IMR-90 (cell line): ENCODE data around the gene MAGED1. TPM values are rescaled to one million over a fixed set of nuclear protein-coding genes. Genes with fewer than 3 reads are reported as not detected.

Source experiments
- ATAC-seq: fragments of 200-7000 bp; cut with Tn5 transposase; 2 replicates; pipeline ENCODE4 v1.9.1; 2020; ENCODE audit warnings: low read depth, mild to moderate bottlenecking, moderate library complexity
- BruUV-seq: library from RNA; stranded (reverse); fragments of 400-500 nt; replicated peaks from 2 replicates; lab custom pipeline; 2021; lab: Mats Ljungman, UMichigan
- CTCF ChIA-PET: fragments of 300-600 bp; formaldehyde crosslinking; extraction: SDS; loops from one replicate; lab custom pipeline; 2021; ENCODE audit warnings: antibody characterized with exemption; lab: Yijun Ruan, JAX
- POLR2A ChIA-PET: fragments of 300-600 bp; sonication (Branson Sonifier 250); formaldehyde crosslinking; loops from one replicate; lab custom pipeline; 2022; ENCODE audit warnings: antibody characterized with exemption; ENCODE audit not compliant: unreplicated experiment; lab: Charles Lee
- DNase-seq: peaks from one replicate; pipeline ENCODE4 v3.0.0; 2013
- H2AFZ ChIP-seq: replicated peaks from 2 replicates; pipeline ENCODE3; 2013; ENCODE audit warnings: low read length, mild to moderate bottlenecking; ENCODE audit not compliant: poor library complexity
- H2AK5ac ChIP-seq: 2 replicates; pipeline ENCODE4 v1.6.1; 2013; ENCODE audit warnings: low read depth, low read length, inconsistent platforms
- H2AK9ac ChIP-seq: replicated peaks from 2 replicates; pipeline ENCODE3; 2013; ENCODE audit warnings: mild to moderate bottlenecking, low read depth, low read length, moderate library complexity; ENCODE audit not compliant: poor library complexity
- H2BK120ac ChIP-seq: 2 replicates; pipeline ENCODE4 v1.6.1; 2013; ENCODE audit warnings: low read depth, low read length, inconsistent platforms
- H2BK15ac ChIP-seq: 3 replicates; pipeline ENCODE4 v1.6.1; 2013; ENCODE audit warnings: low read depth, low read length, inconsistent platforms
- H2BK20ac ChIP-seq: 2 replicates; pipeline ENCODE4 v1.6.1; 2013; ENCODE audit warnings: low read depth, mild to moderate bottlenecking, inconsistent platforms, low read length, moderate library complexity
- H2BK5ac ChIP-seq: 2 replicates; pipeline ENCODE4 v1.6.1; 2013; ENCODE audit warnings: mild to moderate bottlenecking, low read depth, low read length, inconsistent platforms; ENCODE audit not compliant: poor library complexity, severe bottlenecking
- H3K14ac ChIP-seq: replicated peaks from 2 replicates; pipeline ENCODE4 v1.6.1; 2013; ENCODE audit warnings: low read depth, low read length, inconsistent platforms
- H3K18ac ChIP-seq: 2 replicates; pipeline ENCODE4 v1.6.1; 2013; ENCODE audit warnings: low read depth, low read length, control low read depth
- H3K23ac ChIP-seq: 2 replicates; pipeline ENCODE4 v1.6.1; 2013; ENCODE audit warnings: low read depth, low read length, inconsistent platforms
- H3K27ac ChIP-seq: 2 replicates; pipeline ENCODE4 v1.5.1; 2013; ENCODE audit warnings: mild to moderate bottlenecking, control low read depth, low read length; ENCODE audit not compliant: insufficient read depth
- H3K27me3 ChIP-seq: 2 replicates; pipeline ENCODE4 v1.6.1; 2013; ENCODE audit warnings: low read length; ENCODE audit not compliant: control insufficient read depth, insufficient read depth
- H3K36me3 ChIP-seq: 2 replicates; pipeline ENCODE4 v1.6.1; 2013; ENCODE audit warnings: low read length, mixed read lengths; ENCODE audit not compliant: control insufficient read depth, insufficient read depth
- H3K4ac ChIP-seq: 2 replicates; pipeline ENCODE4 v1.6.1; 2013; ENCODE audit warnings: low read depth, low read length, inconsistent platforms
- H3K4me1 ChIP-seq: 2 replicates; pipeline ENCODE4 v1.6.1; 2013; ENCODE audit warnings: low read length, mixed read lengths; ENCODE audit not compliant: control insufficient read depth, insufficient read depth
- H3K4me2 ChIP-seq: 2 replicates; pipeline ENCODE4 v1.6.1; 2013; ENCODE audit warnings: low read depth, mild to moderate bottlenecking, control low read depth, low read length, moderate library complexity
- H3K4me3 ChIP-seq: 2 replicates; pipeline ENCODE4 v1.5.1; 2013; ENCODE audit warnings: low read depth, mild to moderate bottlenecking, control low read depth, low read length, moderate library complexity; ENCODE audit not compliant: insufficient read depth
- H3K56ac ChIP-seq: 2 replicates; pipeline ENCODE4 v1.6.1; 2013; ENCODE audit warnings: low read length, inconsistent platforms; ENCODE audit not compliant: insufficient read depth; ENCODE audit errors: extremely low read depth
- H3K79me1 ChIP-seq, 2 experiments: 2 replicates each; pipeline ENCODE4 v1.6.1; 2013; ENCODE audit warnings: low read length in 2 of 2, inconsistent platforms in 1 of 2, low read depth in 1 of 2
- H3K9ac ChIP-seq: 2 replicates; pipeline ENCODE4 v1.6.1; 2013; ENCODE audit warnings: low read depth, low read length, control low read depth
- H3K9me1 ChIP-seq: 2 replicates; pipeline ENCODE4 v1.6.1; 2013; ENCODE audit warnings: low read length, inconsistent platforms; ENCODE audit not compliant: insufficient read depth
- H3K9me3 ChIP-seq: 2 replicates; pipeline ENCODE4 v1.6.1; 2013; ENCODE audit warnings: low read length; ENCODE audit not compliant: control insufficient read depth, insufficient read depth
- H4K20me1 ChIP-seq: 2 replicates; pipeline ENCODE4 v1.6.1; 2013; ENCODE audit warnings: low read length, inconsistent platforms; ENCODE audit not compliant: insufficient read depth
- H4K5ac ChIP-seq: 2 replicates; pipeline ENCODE4 v1.6.1; 2013; ENCODE audit warnings: mild to moderate bottlenecking, low read depth, low read length, control low read depth
- H4K8ac ChIP-seq, 2 experiments: 2 replicates each; pipeline ENCODE4 v1.6.1; 2013; ENCODE audit warnings: low read depth in 2 of 2, low read length in 2 of 2, control low read depth in 1 of 2, inconsistent platforms in 1 of 2
- H4K91ac ChIP-seq: 2 replicates; pipeline ENCODE4 v1.6.1; 2013; ENCODE audit warnings: low read depth, low read length, inconsistent platforms; ENCODE audit not compliant: insufficient read depth
- MAZ ChIP-seq: IDR thresholded peaks from 2 replicates; pipeline ENCODE4 v1.6.1; 2012; ENCODE audit warnings: low read depth, mild to moderate bottlenecking, low read length, improper control_type of control experiment, moderate library complexity, borderline replicate concordance
- RFX5 ChIP-seq: IDR thresholded peaks from 2 replicates; pipeline ENCODE4 v1.8.0; 2012; ENCODE audit warnings: low read depth, mild to moderate bottlenecking, low read length, moderate library complexity
- USF2 ChIP-seq: fragments of 150-350 bp; IDR thresholded peaks from 2 replicates; pipeline ENCODE4 v1.6.1; 2017; ENCODE audit warnings: mild to moderate bottlenecking, antibody characterized with exemption, low read length, low read depth
- WGBS, 2 experiments: methylation state at CpG; one replicate each; pipeline versions ENCODE4 v1.1.5 to v1.1.7; 2013; ENCODE audit warnings: missing lambda C conversion rate in 2 of 2; ENCODE audit not compliant: insufficient read length in 1 of 2; ENCODE audit errors: extremely low coverage in 2 of 2; 5-methylcytosine and 5-hydroxymethylcytosine counted together
- dilution Hi-C: fragments of 300-500 bp; cut with HindIII; formaldehyde crosslinking; loops from one replicate; pipeline ENCODE4 v1.14.3; 2018; ENCODE audit warnings: low sequenced_read_pairs; ENCODE audit not compliant: unreplicated experiment
- in situ Hi-C: fragments of 300-500 bp; cut with MboI; formaldehyde crosslinking; loops from 3 replicates; pipeline ENCODE4 v1.14.3; 2019; ENCODE audit warnings: low sequenced_read_pairs, inconsistent platforms, mixed read lengths
- intact Hi-C: fragments of 100-400 bp; cut with micrococcal nuclease; formaldehyde crosslinking; loops from 2 replicates; pipeline ENCODE4 v1.10.0; 2022
- polyA plus RNA-seq, 3 experiments: library from polyadenylated mRNA; depleted of rRNA; stranded (reverse); fragments of >200 nt; gene quantifications; 2 replicates each; pipeline ENCODE4 v1.2.3, GENCODE V29; 2012; ENCODE audit warnings: low replicate concordance in 1 of 3
- total RNA-seq: library from RNA; depleted of rRNA; stranded (reverse); fragments of >200 nt; gene quantifications from 2 replicates; pipeline ENCODE4 v1.2.3, GENCODE V29; 2012
- TF ChIP-seq, protein P1 (sequence below): conservative IDR thresholded peaks from 2 replicates; pipeline ENCODE4 v1.5.1; 2012; ENCODE audit warnings: mild to moderate bottlenecking, low read depth, low read length, improper control_type of control experiment

The MAGED1 gene
- total and polyA plus RNA-seq, 2 of the 4 experiments (the other 2 are of a cell fraction), result 484 to 552 TPM

DNA sequence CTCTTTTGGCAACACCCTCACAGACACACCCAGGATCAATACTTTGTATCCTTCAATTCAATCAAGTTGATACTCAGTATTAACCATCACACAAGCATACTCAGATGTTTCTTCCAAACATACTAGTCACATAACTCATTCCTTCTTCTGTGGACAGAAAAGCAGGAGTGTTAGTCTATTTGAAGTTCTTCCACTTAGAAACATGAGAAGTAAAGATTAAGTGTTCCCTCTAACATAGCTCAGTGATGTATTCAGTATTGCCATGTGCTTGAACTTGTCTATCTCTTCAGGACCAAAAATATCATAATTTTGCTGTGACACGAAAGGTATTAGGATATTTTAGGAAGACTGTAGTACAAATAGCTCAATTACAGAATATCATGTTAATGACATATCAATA is 25.8 kb upstream of the MAGED1 start:
- no peak overlapping the region for H2BK5ac ChIP-seq
- no peak overlapping the region for H3K56ac ChIP-seq
- H3K23ac ChIP-seq, result no peak overlapping the region
- no CpG with 5 or more reads among the region's 1 CpG for WGBS, 2 experiments
- H2BK120ac ChIP-seq, result no peak overlapping the region
- H3K14ac ChIP-seq, result no peak overlapping the region
- H3K27me3 ChIP-seq, result no peaks in the 10 kb centered on the region
- no TSS peak for BruUV-seq
- no peak overlapping the region for H3K27ac ChIP-seq
- no peak overlapping the region for H4K91ac ChIP-seq
- peaks cover 5% of the 10 kb centered on the region; the same call in 1 of the 2 replicates for H3K9me1 ChIP-seq
- in situ Hi-C loops (no loop called here), intact Hi-C loops (loop anchor here (10.0 kb wide), 1 partner anchor 253 kb away; the partner anchor contains the start of gene CENPVL3), dilution Hi-C loops (no loop called here)
- H3K36me3 ChIP-seq, result no peaks in the 10 kb centered on the region
- H2BK15ac ChIP-seq, result no peak overlapping the region
- H3K79me1 ChIP-seq, result peaks cover 0 to 6% of the 10 kb centered on the region in 2 experiments; a peak in 2 of 4 replicates
- H4K8ac ChIP-seq, result no peak overlapping the region
- H2AK5ac ChIP-seq, result no peak overlapping the region
- TF ChIP-seq MAZ, result no peak
- TF ChIP-seq USF2, result no peak
- TF ChIP-seq, protein P1, sequence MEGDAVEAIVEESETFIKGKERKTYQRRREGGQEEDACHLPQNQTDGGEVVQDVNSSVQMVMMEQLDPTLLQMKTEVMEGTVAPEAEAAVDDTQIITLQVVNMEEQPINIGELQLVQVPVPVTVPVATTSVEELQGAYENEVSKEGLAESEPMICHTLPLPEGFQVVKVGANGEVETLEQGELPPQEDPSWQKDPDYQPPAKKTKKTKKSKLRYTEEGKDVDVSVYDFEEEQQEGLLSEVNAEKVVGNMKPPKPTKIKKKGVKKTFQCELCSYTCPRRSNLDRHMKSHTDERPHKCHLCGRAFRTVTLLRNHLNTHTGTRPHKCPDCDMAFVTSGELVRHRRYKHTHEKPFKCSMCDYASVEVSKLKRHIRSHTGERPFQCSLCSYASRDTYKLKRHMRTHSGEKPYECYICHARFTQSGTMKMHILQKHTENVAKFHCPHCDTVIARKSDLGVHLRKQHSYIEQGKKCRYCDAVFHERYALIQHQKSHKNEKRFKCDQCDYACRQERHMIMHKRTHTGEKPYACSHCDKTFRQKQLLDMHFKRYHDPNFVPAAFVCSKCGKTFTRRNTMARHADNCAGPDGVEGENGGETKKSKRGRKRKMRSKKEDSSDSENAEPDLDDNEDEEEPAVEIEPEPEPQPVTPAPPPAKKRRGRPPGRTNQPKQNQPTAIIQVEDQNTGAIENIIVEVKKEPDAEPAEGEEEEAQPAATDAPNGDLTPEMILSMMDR, result no peak
- no peak for TF ChIP-seq RFX5
- no peak overlapping the region for H4K5ac ChIP-seq
- H3K9ac ChIP-seq, result no peak overlapping the region
- no peak overlapping the region for H3K18ac ChIP-seq
- ChIA-PET POLR2A (no interaction called here), CTCF (no interaction called here)
- ATAC-seq, result no peak
- peaks cover 2% of the 10 kb centered on the region; the same call in 1 of the 2 replicates for H3K4me1 ChIP-seq
- H2AK9ac ChIP-seq, result no peak overlapping the region
- no peaks in the 10 kb centered on the region; the same call in 1 of the 2 replicates for H4K20me1 ChIP-seq
- H3K4me2 ChIP-seq, result no peak overlapping the region
- H2BK20ac ChIP-seq, result no peak overlapping the region
- H2AFZ ChIP-seq, result no peak overlapping the region
- H3K9me3 ChIP-seq, result no peaks in the 10 kb centered on the region
- no peak for DNase-seq
- no peak overlapping the region for H3K4me3 ChIP-seq
- H3K4ac ChIP-seq, result no peak overlapping the region
